IPS DF 19.7 (cell line): ENCODE data around the gene ARHGAP28.
"Not testable (repeated sequence)": the region's sequence is repeated elsewhere in the genome, so short reads cannot be mapped to it uniquely, and the experiment has no call there.

Experiments used
- DNase-seq: peaks from one replicate; pipeline ENCODE4 v3.0.0-alpha.2; 2013; ENCODE audit warnings: low read depth, low spot score

ARHGAP28 gene

GRCh38 chr18:6773777-6774176 lies 44.3 kb downstream of the ARHGAP28 start:
- no peak for DNase-seq

GRCh38 chr18:6775237-6775636 lies 45.7 kb downstream of the ARHGAP28 start:
- no peak for DNase-seq

GRCh38 chr18:6775702-6776101 lies 46.2 kb downstream of the ARHGAP28 start:
- no peak for DNase-seq

- DNase-seq: no peak
Observed at GRCh38 chr18:6776188-6776587, 46.7 kb downstream of the ARHGAP28 start.

GRCh38 chr18:6777509-6777908 lies 48.0 kb downstream of the ARHGAP28 start:
- no peak for DNase-seq

GRCh38 chr18:6778459-6779247 lies 49.1 kb downstream of the ARHGAP28 start:
- no peak for DNase-seq

DNA sequence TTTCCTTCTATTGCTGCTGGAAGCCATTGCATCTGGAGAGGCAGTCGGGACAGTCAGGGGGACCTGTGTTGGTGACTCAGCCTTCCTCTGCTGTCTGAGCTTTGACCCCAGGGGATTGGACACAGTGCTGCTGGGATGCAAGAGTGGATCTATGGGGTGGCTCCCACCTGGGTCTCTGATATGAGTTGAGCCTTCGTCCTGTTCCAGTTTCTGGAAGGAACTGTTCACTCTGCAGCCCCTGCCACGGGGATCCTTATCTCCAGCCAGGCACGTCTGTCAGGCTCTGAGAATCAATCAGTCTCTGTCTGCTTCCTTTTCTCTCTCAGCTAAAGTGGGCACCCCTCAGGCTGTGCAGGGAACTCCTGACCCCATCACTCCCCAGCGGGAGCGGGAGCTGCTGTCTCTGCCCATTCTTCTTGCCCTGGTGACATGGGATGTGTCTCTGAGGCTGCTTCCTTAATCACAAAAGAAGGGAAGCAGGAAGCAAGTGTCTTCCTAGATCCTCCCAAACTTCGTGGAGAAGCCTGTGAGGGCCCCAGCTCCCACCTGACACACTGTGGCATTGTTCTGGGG lies 51.7 kb downstream of the ARHGAP28 start:
- DNase-seq: no peak

DNA sequence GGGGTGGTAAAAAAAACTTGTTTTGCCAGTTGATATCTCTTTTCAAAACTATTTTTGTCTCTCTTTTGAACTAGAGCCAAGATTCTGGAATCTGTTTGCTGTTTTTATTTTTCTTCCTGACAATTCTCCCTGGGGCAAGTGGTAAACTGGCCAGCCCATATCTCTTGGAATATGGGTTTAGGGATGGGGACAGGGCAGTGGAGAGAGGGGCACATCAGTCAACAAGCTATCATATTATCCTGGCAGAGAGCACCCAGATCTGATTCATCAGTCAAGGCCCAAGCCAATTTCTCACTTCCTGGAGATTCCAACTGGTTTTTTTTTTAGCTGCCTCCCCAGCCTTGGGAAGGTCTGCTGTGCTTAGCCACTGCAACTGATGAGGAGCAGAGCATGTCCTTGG lies 52.3 kb downstream of the ARHGAP28 start:
- no peak for DNase-seq

DNA sequence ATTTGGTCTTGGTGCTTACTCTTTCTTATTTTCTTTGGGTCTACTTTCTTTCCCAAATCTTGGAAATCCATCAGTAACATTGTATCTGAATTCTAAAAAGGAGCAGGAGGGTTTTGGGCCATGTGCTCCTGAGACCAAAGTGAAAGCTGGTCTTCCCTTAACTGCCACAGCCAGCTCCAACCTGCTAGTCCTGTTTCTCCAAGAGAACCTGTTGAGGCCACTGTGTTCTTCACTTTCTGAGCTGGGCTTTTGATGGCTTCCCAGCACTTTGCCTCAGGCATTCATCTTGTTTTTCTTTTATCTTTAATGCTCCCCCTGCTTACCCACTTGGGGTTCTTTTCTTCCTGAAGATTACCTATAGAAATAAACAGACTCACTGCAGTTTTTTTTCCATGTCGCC lies 53.3 kb downstream of the ARHGAP28 start:
- DNase-seq: no peak

- DNase-seq: no peak
Observed at GRCh38 chr18:6784046-6784445, 54.5 kb downstream of the ARHGAP28 start.

DNA sequence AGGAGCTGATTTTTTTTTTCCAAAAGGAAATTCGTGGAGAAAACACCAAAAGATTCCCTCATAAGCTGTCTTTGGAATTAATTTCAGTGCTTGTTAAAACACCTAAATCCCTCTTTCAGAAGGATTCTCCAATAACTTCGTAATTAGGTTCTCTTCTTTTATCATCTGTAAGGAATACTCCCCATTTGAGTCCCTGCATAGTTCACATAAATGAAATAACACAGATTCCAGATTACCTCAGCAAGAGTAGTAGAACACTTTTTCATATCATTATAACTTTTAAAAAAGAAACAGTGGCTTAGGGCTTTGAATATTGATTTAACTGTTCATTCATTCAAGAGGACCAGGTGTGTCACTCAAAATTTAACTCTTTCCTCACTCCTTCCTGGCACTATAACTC lies 55.5 kb downstream of the ARHGAP28 start:
- DNase-seq: no peak

DNA sequence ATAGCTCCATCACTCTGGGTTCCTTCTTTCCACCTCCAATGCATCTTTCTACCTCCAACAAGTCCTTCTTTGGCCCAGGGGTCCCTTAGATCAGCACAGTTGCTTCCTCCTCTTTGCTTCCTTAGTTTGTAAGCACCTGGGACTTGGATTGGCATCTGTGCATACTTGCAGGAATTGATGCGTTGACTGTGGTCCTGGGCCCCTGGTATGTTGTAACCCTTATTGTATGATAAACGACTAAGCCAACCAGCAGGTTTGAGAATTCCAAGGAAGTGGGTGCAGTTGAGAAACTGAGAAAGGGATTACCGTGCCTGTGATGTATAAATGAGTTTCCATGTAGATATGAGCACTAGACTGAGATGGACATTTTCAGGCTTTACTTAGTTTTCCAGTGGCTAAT lies 55.9 kb downstream of the ARHGAP28 start:
- no peak for DNase-seq

- no peak for DNase-seq
Observed at GRCh38 chr18:6792391-6792790, 62.9 kb downstream of the ARHGAP28 start.

- DNase-seq: no peak
Observed at GRCh38 chr18:6793455-6793854, 63.9 kb downstream of the ARHGAP28 start.

DNA sequence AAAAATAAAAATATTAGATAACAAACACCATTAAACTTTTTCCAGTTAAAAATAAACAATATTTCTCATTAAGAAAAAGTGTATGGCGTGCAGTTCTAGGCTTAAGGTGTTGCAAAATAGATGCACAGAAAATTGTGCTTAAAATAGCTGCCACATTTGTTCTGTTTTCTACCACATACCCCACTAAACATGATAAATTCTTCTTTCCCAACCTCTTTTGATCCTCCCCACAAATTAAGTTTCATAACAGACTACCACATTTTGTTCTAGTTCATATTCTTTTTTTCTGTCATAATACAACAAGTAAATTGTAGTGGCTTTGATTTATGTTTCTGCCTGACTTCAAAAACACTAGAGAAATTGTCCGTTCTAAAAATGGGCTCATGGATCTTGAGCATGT lies 64.5 kb downstream of the ARHGAP28 start:
- no peak for DNase-seq

DNA sequence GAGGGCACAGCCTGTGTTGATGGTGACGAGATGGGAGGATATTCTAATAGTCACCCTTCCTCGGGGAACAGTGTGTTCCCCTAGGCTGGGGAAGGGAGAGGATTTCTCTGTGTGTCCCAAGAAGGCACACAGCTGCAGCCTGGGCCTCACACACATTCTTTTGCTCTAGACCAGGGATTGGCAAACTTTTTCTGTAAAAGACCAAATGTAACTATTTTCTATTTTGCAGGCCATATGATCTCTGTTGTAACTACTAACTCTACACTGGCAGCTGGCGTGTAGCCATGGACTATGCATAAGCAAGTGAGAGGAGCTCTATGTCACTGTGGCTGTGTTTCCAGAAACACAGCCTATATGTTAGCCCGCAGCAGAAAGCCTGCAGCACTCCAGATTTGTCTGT lies 65.8 kb downstream of the ARHGAP28 start:
- DNase-seq: no peak

DNA sequence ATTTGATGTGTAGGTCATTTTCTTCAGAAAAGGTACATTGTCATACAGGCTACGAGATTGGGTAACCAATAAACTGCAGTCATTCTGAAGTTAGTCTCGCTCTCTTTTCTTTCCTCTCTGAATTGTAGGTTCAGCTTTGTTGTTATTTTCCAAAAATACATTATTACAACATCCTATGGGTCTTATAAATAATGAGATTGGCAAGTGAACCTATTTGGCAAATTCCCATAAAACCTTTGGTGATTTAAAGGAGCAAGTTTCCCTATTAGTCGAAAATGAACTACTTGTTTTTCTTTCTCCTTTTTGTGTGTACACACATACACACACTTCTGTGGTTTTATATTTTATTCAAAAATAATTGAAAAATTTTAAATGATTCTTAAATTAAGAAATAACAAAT lies 67.0 kb downstream of the ARHGAP28 start:
- no peak for DNase-seq

- DNase-seq: no peak
Observed at GRCh38 chr18:6797171-6797570, 67.7 kb downstream of the ARHGAP28 start.

DNA sequence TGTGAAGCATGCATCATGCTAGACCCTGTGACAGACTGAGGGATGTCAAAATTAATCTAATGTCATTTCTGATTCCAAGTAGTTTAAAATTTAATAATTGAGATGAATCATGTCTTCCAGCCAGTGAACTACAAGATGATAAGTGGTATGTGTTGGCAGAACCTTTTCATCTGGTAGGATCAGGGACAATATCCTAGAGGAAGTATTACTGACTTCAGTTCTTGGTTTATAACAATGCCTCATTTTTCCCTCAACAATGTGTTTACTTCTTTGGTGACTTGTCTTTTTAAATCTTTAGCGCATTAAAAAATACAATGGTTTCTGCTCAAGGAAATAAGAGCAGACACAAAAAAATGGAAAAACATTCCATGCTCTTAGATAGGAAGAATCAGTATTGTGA lies 69.4 kb downstream of the ARHGAP28 start:
- DNase-seq: no peak

DNA sequence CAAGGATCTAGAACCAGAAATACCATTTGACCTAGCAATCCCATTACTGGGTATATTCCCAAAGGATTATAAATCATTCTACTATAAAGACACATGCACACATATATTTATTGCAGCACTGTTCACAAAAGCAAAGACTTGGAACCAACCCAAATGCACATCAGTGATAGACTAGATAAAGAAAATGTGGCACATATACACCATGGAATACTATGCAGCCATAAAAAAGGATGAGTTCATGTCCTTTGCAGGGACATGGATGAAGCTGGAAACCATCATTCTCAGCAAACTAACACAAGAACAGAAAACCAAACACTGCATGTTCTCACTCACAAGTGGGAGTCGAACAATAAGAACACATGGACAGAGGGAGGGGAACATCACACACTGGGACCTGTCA lies 70.8 kb downstream of the ARHGAP28 start:
- not testable (repeated sequence) for DNase-seq

DNA sequence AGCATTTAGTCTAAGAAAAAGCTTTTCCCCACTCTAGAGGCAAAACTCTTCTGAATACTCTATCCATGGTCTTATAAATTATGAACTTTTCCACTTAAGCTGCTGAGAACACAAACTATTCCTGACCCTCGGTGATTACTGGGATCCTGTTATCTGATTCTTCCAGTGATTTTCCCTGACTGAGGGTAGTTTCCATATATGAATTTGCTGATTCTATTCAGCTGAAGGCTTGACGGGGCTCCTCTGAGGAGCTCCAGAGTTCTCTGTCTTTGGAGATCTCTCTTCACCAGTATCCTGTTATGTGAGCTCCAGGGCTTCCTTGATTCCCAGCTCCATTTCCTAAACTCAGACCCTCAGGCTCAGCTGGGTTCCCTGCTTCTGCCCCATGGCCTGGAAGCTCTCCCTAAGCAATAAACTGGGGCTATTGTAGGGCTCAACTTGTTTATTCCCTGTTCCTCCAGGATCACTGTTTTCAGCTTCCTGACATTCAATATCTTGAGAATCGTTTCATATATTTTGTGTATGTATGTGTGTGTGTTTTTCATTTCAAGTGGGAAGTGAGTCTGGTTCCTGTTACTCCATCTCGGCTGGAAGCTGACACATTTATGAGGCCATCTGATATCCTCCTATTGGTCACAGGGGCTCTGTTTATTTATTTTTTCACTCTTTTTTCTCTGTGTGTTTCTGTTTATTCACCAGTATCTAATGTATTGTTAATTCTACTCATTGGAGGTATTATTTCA lies 78.2 kb downstream of the ARHGAP28 start:
- no peak for DNase-seq

DNA sequence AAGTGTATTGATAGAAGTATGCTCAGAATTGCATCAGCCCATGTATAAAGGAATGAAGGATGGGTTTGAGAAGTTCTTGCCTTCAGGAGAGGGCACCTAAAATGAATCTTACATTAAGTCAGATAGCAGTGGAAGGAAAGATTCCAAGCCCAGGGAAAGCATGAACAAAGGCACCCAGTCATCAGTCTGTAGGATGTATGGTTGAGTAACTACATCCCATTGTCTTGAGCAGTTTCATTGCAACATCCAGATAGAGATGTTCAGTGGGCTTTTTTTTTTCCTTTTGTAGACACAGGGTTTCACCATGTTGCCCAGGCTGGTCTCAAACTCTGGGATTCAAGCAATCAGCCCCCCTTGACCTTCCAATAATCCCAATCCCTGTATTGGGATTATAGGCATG lies 80.7 kb downstream of the ARHGAP28 start:
- no peak for DNase-seq

DNA sequence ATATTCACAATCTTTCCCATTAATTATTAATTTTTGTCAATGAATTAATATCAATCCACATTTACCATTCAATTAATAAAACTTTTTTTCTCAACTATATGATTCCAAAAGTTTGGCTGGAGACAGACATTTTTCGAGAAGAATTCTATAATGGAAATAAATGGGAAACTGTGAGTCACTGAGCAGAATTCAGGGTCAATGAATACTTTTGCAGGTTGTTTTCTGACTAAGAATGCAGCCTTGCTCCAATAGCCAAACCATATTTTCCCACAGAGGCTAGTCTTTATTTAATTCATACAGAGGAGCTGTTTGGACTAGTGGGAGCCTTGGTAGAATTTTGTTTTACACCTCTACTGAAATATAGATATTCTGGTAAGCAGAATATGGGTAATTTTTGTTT lies 82.3 kb downstream of the ARHGAP28 start:
- DNase-seq: no peak
